Activated CD8-positive, alpha-beta T cell treated with anti-CD3 and anti-CD28 coated beads for 36 hours (primary cell): ENCODE results near the gene ATP10B. TPM values are rescaled to one million over a fixed set of nuclear protein-coding genes. Genes with fewer than 3 reads are reported as not detected.

Experiments
- ATAC-seq: fragments of 200-7000 bp; cut with Tn5 transposase; one replicate; pipeline ENCODE4 v1.10.0; 2021; ENCODE audit warnings: mild to moderate bottlenecking, moderate library complexity
- CTCF ChIA-PET: fragments of 350-600 bp; sonication (Branson Sonifier 250); formaldehyde crosslinking; loops from one replicate; lab custom pipeline; 2021; ENCODE audit warnings: antibody characterized with exemption; lab: Charles Lee
- POLR2A ChIA-PET: fragments of 350-600 bp; sonication (Branson Sonifier 250); formaldehyde crosslinking; loops from one replicate; lab custom pipeline; 2021; ENCODE audit warnings: antibody characterized with exemption; lab: Charles Lee
- DNase-seq: peaks from one replicate; pipeline ENCODE4 v3.0.0-alpha.2; 2020
- H3K27ac Mint-ChIP-seq: one replicate; pipeline ENCODE4 v1.8.0; 2021; ENCODE audit warnings: mild to moderate bottlenecking, mixed read lengths
- H3K27me3 Mint-ChIP-seq: one replicate; pipeline ENCODE4 v1.8.0; 2021; ENCODE audit warnings: mixed read lengths
- H3K36me3 Mint-ChIP-seq: one replicate; pipeline ENCODE4 v1.8.0; 2021; ENCODE audit warnings: low read depth, mixed read lengths
- H3K4me1 Mint-ChIP-seq: one replicate; pipeline ENCODE4 v1.8.0; 2021; ENCODE audit warnings: low read depth, mixed read lengths
- H3K4me3 Mint-ChIP-seq: one replicate; pipeline ENCODE4 v1.8.0; 2021; ENCODE audit warnings: mild to moderate bottlenecking, moderate library complexity, mixed read lengths
- H3K9me3 Mint-ChIP-seq: one replicate; pipeline ENCODE4 v1.8.0; 2021; ENCODE audit warnings: mixed read lengths
- CTCF ChIP-seq: fragments of 200-600 bp; IDR thresholded peaks from one replicate; pipeline ENCODE4 v1.8.0; 2022; ENCODE audit warnings: antibody characterized with exemption, mild to moderate bottlenecking
- intact Hi-C: fragments of 100-400 bp; cut with micrococcal nuclease; formaldehyde crosslinking; loops from one replicate; pipeline ENCODE4 v1.10.0; 2022
- total RNA-seq, 2 experiments: library from RNA; stranded (reverse); gene quantifications; one replicate each; pipeline ENCODE4 v1.2.3, GENCODE V29; 2021

ATP10B gene
- total RNA-seq, 2 experiments from 2014 or later = not detected

DNA sequence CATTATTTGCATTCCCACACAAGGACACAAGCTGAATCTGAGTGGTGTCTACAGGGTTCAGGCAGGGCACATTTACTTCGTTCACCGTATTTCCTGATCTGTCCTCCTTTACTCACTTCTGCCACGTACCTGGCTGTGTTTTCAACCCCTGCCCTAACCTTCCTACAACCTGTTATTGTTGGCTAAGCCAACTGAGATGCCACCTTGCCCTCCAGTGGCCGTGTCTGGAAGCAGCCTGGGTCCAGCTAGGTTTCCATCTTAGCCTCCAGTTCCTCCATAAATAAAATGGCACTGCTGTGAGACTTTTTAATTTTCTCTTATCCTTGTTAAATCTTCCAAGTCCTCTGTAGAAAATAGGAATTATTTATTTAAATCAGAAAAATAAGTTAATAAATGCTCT lies 64.8 kb downstream of the ATP10B start:
- no peak overlapping the region for H3K4me3 Mint-ChIP-seq
- TF ChIP-seq CTCF = no peak
- H3K27me3 Mint-ChIP-seq = no peaks in the 10 kb centered on the region
- DNase-seq (peak; percentile 37), ATAC-seq (no peak)
- intact Hi-C loops = loop anchor here (5.0 kb wide), 2 partner anchors 280 to 350 kb away; no protein-coding TSS in a partner anchor
- H3K9me3 Mint-ChIP-seq = no peaks in the 10 kb centered on the region
- H3K36me3 Mint-ChIP-seq = no peaks in the 10 kb centered on the region
- H3K27ac Mint-ChIP-seq = no peak overlapping the region
- POLR2A ChIA-PET = no interaction called here
- no peaks in the 10 kb centered on the region for H3K4me1 Mint-ChIP-seq
- CTCF ChIA-PET = interaction anchor here (0.6 to 1.4 kb wide), 4 partner anchors 13 to 349 kb away, joined by 3 to 10 read pairs (median 4); no protein-coding TSS in a partner anchor

- DNase-seq = no peak
- Mint-ChIP-seq H3K4me1 (no peaks in the 10 kb centered on the region), H3K36me3 (no peaks in the 10 kb centered on the region), H3K9me3 (no peaks in the 10 kb centered on the region), H3K27me3 (peaks cover 3% of the 10 kb centered on the region), H3K4me3 (no peak overlapping the region), H3K27ac (no peak overlapping the region)
- CTCF ChIA-PET = no interaction called here
- POLR2A ChIA-PET = no interaction called here
- no peak for TF ChIP-seq CTCF
- no peak for ATAC-seq
- intact Hi-C loops = no loop called here
Measured at GRCh38 chr5:160774666-160775315, 77.2 kb downstream of the ATP10B start.

- no peak for TF ChIP-seq CTCF
- CTCF ChIA-PET = interaction anchor here (0.7 kb wide), 1 partner anchor 22 kb away, joined by 3 read pairs; no protein-coding TSS in a partner anchor
- Mint-ChIP-seq H3K36me3 (no peaks in the 10 kb centered on the region), H3K27ac (no peak overlapping the region), H3K9me3 (no peaks in the 10 kb centered on the region), H3K4me3 (no peak overlapping the region), H3K27me3 (peaks cover 3% of the 10 kb centered on the region), H3K4me1 (no peaks in the 10 kb centered on the region)
- DNase-seq (no peak), ATAC-seq (no peak)
- intact Hi-C loops = no loop called here
- POLR2A ChIA-PET = no interaction called here
Measured at GRCh38 chr5:160773646-160774410, 78.2 kb downstream of the ATP10B start.

GRCh38 chr5:160772854-160773253 lies 79.2 kb downstream of the ATP10B start:
- POLR2A ChIA-PET = no interaction called here
- no peak for DNase-seq
- H3K36me3 Mint-ChIP-seq = no peaks in the 10 kb centered on the region
- CTCF ChIA-PET = no interaction called here
- ATAC-seq = no peak
- H3K4me3 Mint-ChIP-seq = no peak overlapping the region
- H3K27me3 Mint-ChIP-seq = peaks cover 1% of the 10 kb centered on the region
- H3K9me3 Mint-ChIP-seq = no peaks in the 10 kb centered on the region
- H3K4me1 Mint-ChIP-seq = no peaks in the 10 kb centered on the region
- intact Hi-C loops = no loop called here
- no peak for TF ChIP-seq CTCF
- no peak overlapping the region for H3K27ac Mint-ChIP-seq

GRCh38 chr5:160770718-160771117 lies 81.3 kb downstream of the ATP10B start:
- H3K4me1 Mint-ChIP-seq = no peaks in the 10 kb centered on the region
- ATAC-seq = no peak
- intact Hi-C loops = no loop called here
- H3K9me3 Mint-ChIP-seq = no peaks in the 10 kb centered on the region
- no peak overlapping the region for H3K4me3 Mint-ChIP-seq
- TF ChIP-seq CTCF = no peak
- H3K27ac Mint-ChIP-seq = no peak overlapping the region
- POLR2A ChIA-PET = no interaction called here
- CTCF ChIA-PET = no interaction called here
- H3K36me3 Mint-ChIP-seq = no peaks in the 10 kb centered on the region
- DNase-seq = no peak
- H3K27me3 Mint-ChIP-seq = no peaks in the 10 kb centered on the region
